HG03439 (cell line): ENCODE results near the gene HSD11B1.

Experiments used
- ATAC-seq: cut with Tn5 transposase; IDR thresholded peaks from one replicate; pipeline ENCODE4 v1.9.1; 2021; ENCODE audit warnings: mild to moderate bottlenecking, moderate library complexity; ENCODE audit not compliant: unreplicated experiment

HSD11B1 gene

DNA sequence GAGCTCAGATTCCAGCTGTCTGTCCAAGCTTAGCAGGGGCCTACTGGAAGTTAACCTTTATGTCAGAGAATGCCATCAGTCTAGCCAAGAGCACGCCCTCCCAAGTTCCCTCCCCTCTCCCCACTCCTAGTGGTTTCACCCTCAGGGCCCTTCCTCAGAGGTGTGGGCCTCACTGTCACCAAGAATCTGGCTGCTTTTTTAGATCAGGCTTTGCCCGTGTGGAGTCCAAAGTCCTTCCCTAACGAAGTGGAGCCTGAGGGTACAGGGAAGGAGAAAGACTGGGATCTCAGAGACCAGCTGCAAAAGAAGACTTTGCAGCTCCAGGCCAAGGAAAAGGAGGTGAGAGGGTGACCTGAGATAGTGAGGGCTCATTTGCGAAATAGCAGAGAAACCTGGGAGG is 75.6 kb downstream of the HSD11B1 start:
- ATAC-seq = no peak

GRCh38 chr1:209783386-209783785 is 78.7 kb downstream of the HSD11B1 start:
- no peak for ATAC-seq
